ENCODE results near the gene TYMS. TPM values are rescaled to one million over a fixed set of nuclear protein-coding genes. Genes with fewer than 3 reads are reported as not detected.
A peak's percentile ranks its signal among the peaks of the same experiment; 100 is the strongest.

TYMS gene
- total RNA-seq, 2 donors from 2014 or later, result 32.8 to 131 TPM

- Histone ChIP-seq H3K9me3 (no peaks in the 10 kb centered on the region), H3K4me1 (no peaks in the 10 kb centered on the region), H3K27me3 (no peaks in the 10 kb centered on the region), H3K36me3 (no peaks in the 10 kb centered on the region), H3K27ac (no peak overlapping the region), H3K4me3 (no peak overlapping the region), H3K9ac (ENCODE audit: low read depth in 2 of 2, low read length in 2 of 2) (no peak overlapping the region)
- DNase-seq, result no peak
- TF ChIP-seq CTCF (IDR thresholded peaks at IDR 0.05), result no peak
- intact Hi-C loops (cut with DNase I), result no loop called here
Observed at GRCh38 chr18:653512-653911, 3.9 kb upstream of the TYMS start.

GRCh38 chr18:654601-655000, 2.9 kb upstream of the TYMS start:
- Histone ChIP-seq H3K9me3 (no peaks in the 10 kb centered on the region), H3K4me1 (no peaks in the 10 kb centered on the region), H3K4me3 (no peak overlapping the region), H3K27ac (no peak overlapping the region), H3K27me3 (no peaks in the 10 kb centered on the region), H3K9ac (ENCODE audit: low read depth in 2 of 2, low read length in 2 of 2) (no peak overlapping the region), H3K36me3 (no peaks in the 10 kb centered on the region)
- no peak for DNase-seq
- TF ChIP-seq CTCF (IDR thresholded peaks at IDR 0.05), result no peak
- intact Hi-C loops (cut with DNase I), result no loop called here

GRCh38 chr18:655445-655844, 2.0 kb upstream of the TYMS start:
- no peak overlapping the region for H3K4me3 ChIP-seq
- no peaks in the 10 kb centered on the region for H3K36me3 ChIP-seq
- DNase-seq, result no peak
- intact Hi-C loops (cut with DNase I), result no loop called here
- no peaks in the 10 kb centered on the region for H3K27me3 ChIP-seq
- H3K4me1 ChIP-seq, result no peaks in the 10 kb centered on the region
- H3K27ac ChIP-seq, result no peak overlapping the region
- no peak overlapping the region for H3K9ac ChIP-seq (ENCODE audit: low read depth in 2 of 2, low read length in 2 of 2)
- no peak for TF ChIP-seq CTCF (IDR thresholded peaks at IDR 0.05)
- no peaks in the 10 kb centered on the region for H3K9me3 ChIP-seq

GRCh38 chr18:658001-658946, 821 bp downstream of the TYMS start:
- no peak for TF ChIP-seq CTCF (IDR thresholded peaks at IDR 0.05)
- Histone ChIP-seq H3K36me3 (no peaks in the 10 kb centered on the region), H3K27ac (peak overlapping the region; percentile 89), H3K9me3 (no peaks in the 10 kb centered on the region), H3K27me3 (no peaks in the 10 kb centered on the region), H3K4me1 (no peaks in the 10 kb centered on the region), H3K4me3 (peak overlapping the region; percentile 94), H3K9ac (ENCODE audit: low read depth in 2 of 2, low read length in 2 of 2) (peak overlapping the region; percentile 66 to 71)
- DNase-seq, result peak; percentile 96
- intact Hi-C loops (cut with DNase I), result no loop called here

GRCh38 chr18:658947-659533, 1.6 kb downstream of the TYMS start:
- H3K9me3 ChIP-seq, result no peaks in the 10 kb centered on the region
- intact Hi-C loops (cut with DNase I), result no loop called here
- no peak for DNase-seq
- H3K36me3 ChIP-seq, result no peaks in the 10 kb centered on the region
- H3K9ac ChIP-seq (ENCODE audit: low read depth in 2 of 2, low read length in 2 of 2), result no peak overlapping the region
- TF ChIP-seq CTCF (IDR thresholded peaks at IDR 0.05), result no peak
- H3K4me3 ChIP-seq, result peak overlapping the region; percentile 94
- H3K27me3 ChIP-seq, result no peaks in the 10 kb centered on the region
- H3K27ac ChIP-seq, result no peak overlapping the region
- no peaks in the 10 kb centered on the region for H3K4me1 ChIP-seq
